Thyroid gland (tissue), 4 donors: ENCODE measurements around the gene CHAD. TPM values are rescaled to one million over a fixed set of nuclear protein-coding genes. Genes with fewer than 3 reads are reported as not detected.

Experiments
- DNase-seq, 2 donors: peaks; one replicate each; pipeline ENCODE4 v3.0.0-alpha.2; 2019
- H3K27ac ChIP-seq, 3 donors: fragments of 200-600 bp; sonication (generic); 1 replicate in 2 of 3; 2 replicates in 1 of 3; pipeline ENCODE4 v1.5.1; 2016 to 2019; ENCODE audit warnings: mild to moderate bottlenecking in 1 of 3, moderate library complexity in 1 of 3
- H3K27me3 ChIP-seq: fragments of 200-600 bp; sonication (generic); one replicate; pipeline ENCODE4 v1.5.1; 2019
- H3K36me3 ChIP-seq, 2 donors: fragments of 200-600 bp; sonication (generic); one replicate each; pipeline ENCODE4 v1.5.1; 2016 to 2019
- H3K4me1 ChIP-seq, 2 donors: fragments of 200-600 bp; sonication (generic); one replicate each; pipeline ENCODE4 v1.5.1; 2017 to 2019
- H3K4me3 ChIP-seq, 3 donors: fragments of 200-600 bp; sonication (generic); replicated peaks in 1 of 3; 1 replicate in 2 of 3; 2 replicates in 1 of 3; pipeline ENCODE4 v1.5.1; 2016; ENCODE audit warnings: mild to moderate bottlenecking in 1 of 3
- H3K9me3 ChIP-seq: fragments of 200-600 bp; sonication (generic); one replicate; pipeline ENCODE4 v1.5.1; 2017
- CTCF ChIP-seq, 6 experiments: fragments of 200-600 bp in 3 of 6; fragments of 450-650 bp in 3 of 6; sonication (generic) in 3 of 6; IDR thresholded peaks; one replicate each; pipeline ENCODE4 v1.5.1; 2016 to 2019; ENCODE audit warnings: antibody characterized with exemption in 6 of 6, mild to moderate bottlenecking in 2 of 6, inconsistent platforms in 1 of 6, moderate library complexity in 1 of 6
- POLR2A ChIP-seq, 2 donors: fragments of 450-650 bp; IDR thresholded peaks; one replicate each; pipeline ENCODE4 v1.6.1; 2017; ENCODE audit warnings: antibody characterized with exemption in 2 of 2, mild to moderate bottlenecking in 2 of 2, moderate library complexity in 1 of 2
- WGBS, 2 donors: methylation state at CpG; one replicate each; pipeline ENCODE4 v1.1.5; 2017; 5-methylcytosine and 5-hydroxymethylcytosine counted together
- intact Hi-C: fragments of 100-400 bp; cut with DNase I; formaldehyde crosslinking; loops from one replicate; pipeline ENCODE4 v1.15.1; 2023
- total RNA-seq, 4 donors: library from RNA; depleted of rRNA; stranded (reverse); fragments of >200 nt; gene quantifications; one replicate each; pipeline ENCODE4 v1.2.3, GENCODE V29; 2016

CHAD gene
- total RNA-seq, 4 donors from 2014 or later, result 0.67 TPM; not detected in 3

GRCh38 chr17:50452630-50453300, 15.9 kb downstream of the CHAD start:
- intact Hi-C loops, result no loop called here
- no peaks in the 10 kb centered on the region for H3K9me3 ChIP-seq
- TF ChIP-seq CTCF (IDR thresholded peaks at IDR 0.05) (no peak), POLR2A (IDR thresholded peaks at IDR 0.05) (no peak)
- 68 to 69% methylated on average over 10 of the region's 10 CpGs for WGBS, 2 donors
- peak overlapping the region in 2 of 3 donors; percentile 65 to 70 for H3K27ac ChIP-seq
- no peak overlapping the region for H3K4me3 ChIP-seq
- no peaks in the 10 kb centered on the region for H3K36me3 ChIP-seq
- H3K4me1 ChIP-seq, result peaks cover 26 to 31% of the 10 kb centered on the region in 2 donors
- no peaks in the 10 kb centered on the region for H3K27me3 ChIP-seq
- no peak for DNase-seq

- Histone ChIP-seq H3K27ac (peak overlapping the region; percentile 27 to 70 (median 65)), H3K4me1 (peaks cover 26 to 31% of the 10 kb centered on the region in 2 donors), H3K9me3 (no peaks in the 10 kb centered on the region), H3K4me3 (no peak overlapping the region), H3K36me3 (no peaks in the 10 kb centered on the region), H3K27me3 (no peaks in the 10 kb centered on the region)
- intact Hi-C loops, result no loop called here
- TF ChIP-seq POLR2A (IDR thresholded peaks at IDR 0.05) (no peak), CTCF (IDR thresholded peaks at IDR 0.05) (no peak)
- WGBS, 2 donors, result 25 to 34% methylated on average over 7 of the region's 7 CpGs
- peak; percentile 27 to 39 for DNase-seq
Observed at GRCh38 chr17:50451943-50452629, 16.6 kb downstream of the CHAD start.

GRCh38 chr17:50448643-50449042, 20.0 kb downstream of the CHAD start:
- intact Hi-C loops, result no loop called here
- no peaks in the 10 kb centered on the region for H3K27me3 ChIP-seq
- no peaks in the 10 kb centered on the region for H3K36me3 ChIP-seq
- DNase-seq, result no peak
- TF ChIP-seq POLR2A (IDR thresholded peaks at IDR 0.05) (no peak), CTCF (IDR thresholded peaks at IDR 0.05) (no peak)
- no peak overlapping the region for H3K27ac ChIP-seq
- 65 to 67% methylated on average over 2 of the region's 2 CpGs for WGBS, 2 donors
- no peaks in the 10 kb centered on the region for H3K9me3 ChIP-seq
- peaks cover 35 to 38% of the 10 kb centered on the region in 2 donors for H3K4me1 ChIP-seq
- no peak overlapping the region for H3K4me3 ChIP-seq

GRCh38 chr17:50447870-50448595, 20.6 kb downstream of the CHAD start:
- no peaks in the 10 kb centered on the region for H3K9me3 ChIP-seq
- H3K4me3 ChIP-seq, result no peak overlapping the region
- TF ChIP-seq POLR2A (IDR thresholded peaks at IDR 0.05) (no peak), CTCF (IDR thresholded peaks at IDR 0.05) (no peak)
- H3K4me1 ChIP-seq, result peaks cover 35 to 38% of the 10 kb centered on the region in 2 donors
- H3K36me3 ChIP-seq, result no peaks in the 10 kb centered on the region
- DNase-seq, result no peak
- H3K27ac ChIP-seq, result peak overlapping the region in 1 of 3 donors; percentile 6
- intact Hi-C loops, result no loop called here
- 88 to 89% methylated on average over 6 to 7 of the region's 7 CpGs for WGBS, 2 donors
- H3K27me3 ChIP-seq, result no peaks in the 10 kb centered on the region
